ENCODE results near the gene PNMA1. TPM values are rescaled to one million over a fixed set of nuclear protein-coding genes. Genes with fewer than 3 reads are reported as not detected.

Gene PNMA1
- total RNA-seq, 1 experiment from 2014 or later: 24.6 TPM

DNA sequence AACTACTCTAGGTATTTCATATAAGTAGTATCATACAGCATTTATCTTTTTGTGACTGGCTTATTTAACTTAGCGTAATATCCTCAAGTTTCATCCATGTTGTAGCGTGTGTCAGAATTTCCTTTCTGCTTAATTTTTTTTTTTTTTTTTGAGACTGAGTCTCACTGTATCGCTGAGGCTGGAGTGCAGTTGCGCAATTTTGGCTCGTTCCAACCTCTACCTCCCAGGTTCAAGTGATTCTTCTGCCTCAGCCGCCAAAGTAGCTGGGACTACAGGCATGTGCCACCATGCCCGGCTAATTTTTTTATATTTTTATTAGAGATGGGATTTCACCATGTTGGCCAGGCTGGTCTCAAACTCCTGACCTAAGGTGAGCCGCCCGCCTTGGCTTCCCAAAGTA lies 28.9 kb downstream of the PNMA1 start:
- Histone ChIP-seq H3K9me2 (ENCODE audit: insufficient read depth) (no peaks in the 10 kb centered on the region), H3K27ac (ENCODE audit: low read depth, low read length) (no peak overlapping the region), H3K4me1 (ENCODE audit: control insufficient read depth in 1 of 2, insufficient read depth in 2 of 2, low read length in 2 of 2) (no peaks in the 10 kb centered on the region), H2AFZ (ENCODE audit: low read depth, low read length, poor library complexity, severe bottlenecking) (no peak overlapping the region), H3K36me3 (ENCODE audit: control insufficient read depth in 1 of 2, insufficient read depth in 2 of 2, low read length in 2 of 2) (no peaks in the 10 kb centered on the region), H4K20me1 (ENCODE audit: insufficient read depth) (no peaks in the 10 kb centered on the region), H3K4me2 (ENCODE audit: low read length) (no peak overlapping the region), H3K4me3 (replicated peaks in 1 of 2; ENCODE audit: low read depth in 1 of 2, low read length in 2 of 2) (no peak overlapping the region), H3K27me3 (ENCODE audit: insufficient read depth, low read length) (no peaks in the 10 kb centered on the region), H3K79me2 (ENCODE audit: insufficient read depth, low read length) (no peaks in the 10 kb centered on the region), H3K9me3 (ENCODE audit: control insufficient read depth in 1 of 2, insufficient read depth in 1 of 2, low read depth in 1 of 2, low read length in 2 of 2) (no peaks in the 10 kb centered on the region), H3K9ac (ENCODE audit: low read length) (no peak overlapping the region)
- POLR2A ChIA-PET: no interaction called here
- intact Hi-C loops (cut with micrococcal nuclease): no loop called here
- CTCF ChIA-PET: no interaction called here
- BruUV-seq (replicated peaks): no TSS peak
- no peak for TF ChIP-seq ELF1 (IDR thresholded peaks at IDR 0.05; ENCODE audit: borderline replicate concordance, low read depth)
- TF ChIP-seq POLR2A (IDR thresholded peaks at IDR 0.05; ENCODE audit: borderline replicate concordance, extremely low read depth, insufficient read depth, insufficient read length): no peak
- no peak for TF ChIP-seq JUND (IDR thresholded peaks at IDR 0.05)
- TF ChIP-seq, protein P1, sequence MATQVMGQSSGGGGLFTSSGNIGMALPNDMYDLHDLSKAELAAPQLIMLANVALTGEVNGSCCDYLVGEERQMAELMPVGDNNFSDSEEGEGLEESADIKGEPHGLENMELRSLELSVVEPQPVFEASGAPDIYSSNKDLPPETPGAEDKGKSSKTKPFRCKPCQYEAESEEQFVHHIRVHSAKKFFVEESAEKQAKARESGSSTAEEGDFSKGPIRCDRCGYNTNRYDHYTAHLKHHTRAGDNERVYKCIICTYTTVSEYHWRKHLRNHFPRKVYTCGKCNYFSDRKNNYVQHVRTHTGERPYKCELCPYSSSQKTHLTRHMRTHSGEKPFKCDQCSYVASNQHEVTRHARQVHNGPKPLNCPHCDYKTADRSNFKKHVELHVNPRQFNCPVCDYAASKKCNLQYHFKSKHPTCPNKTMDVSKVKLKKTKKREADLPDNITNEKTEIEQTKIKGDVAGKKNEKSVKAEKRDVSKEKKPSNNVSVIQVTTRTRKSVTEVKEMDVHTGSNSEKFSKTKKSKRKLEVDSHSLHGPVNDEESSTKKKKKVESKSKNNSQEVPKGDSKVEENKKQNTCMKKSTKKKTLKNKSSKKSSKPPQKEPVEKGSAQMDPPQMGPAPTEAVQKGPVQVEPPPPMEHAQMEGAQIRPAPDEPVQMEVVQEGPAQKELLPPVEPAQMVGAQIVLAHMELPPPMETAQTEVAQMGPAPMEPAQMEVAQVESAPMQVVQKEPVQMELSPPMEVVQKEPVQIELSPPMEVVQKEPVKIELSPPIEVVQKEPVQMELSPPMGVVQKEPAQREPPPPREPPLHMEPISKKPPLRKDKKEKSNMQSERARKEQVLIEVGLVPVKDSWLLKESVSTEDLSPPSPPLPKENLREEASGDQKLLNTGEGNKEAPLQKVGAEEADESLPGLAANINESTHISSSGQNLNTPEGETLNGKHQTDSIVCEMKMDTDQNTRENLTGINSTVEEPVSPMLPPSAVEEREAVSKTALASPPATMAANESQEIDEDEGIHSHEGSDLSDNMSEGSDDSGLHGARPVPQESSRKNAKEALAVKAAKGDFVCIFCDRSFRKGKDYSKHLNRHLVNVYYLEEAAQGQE (IDR thresholded peaks at IDR 0.05; ENCODE audit: low read depth): no peak
- TF ChIP-seq EZH2phosphoT487 (IDR thresholded peaks at IDR 0.05; ENCODE audit: borderline replicate concordance): no peak
- TF ChIP-seq SRF (IDR thresholded peaks at IDR 0.05; ENCODE audit: low read depth): no peak
- ATAC-seq (no peak), DNase-seq (ENCODE audit: low read depth, low spot score) (no peak)
- RAD21 ChIA-PET (ENCODE audit: low non-redundant PET in 1 of 2, low total read pairs in 2 of 2, uncharacterized antibody in 2 of 2, unreplicated experiment in 2 of 2): no interaction called here

DNA sequence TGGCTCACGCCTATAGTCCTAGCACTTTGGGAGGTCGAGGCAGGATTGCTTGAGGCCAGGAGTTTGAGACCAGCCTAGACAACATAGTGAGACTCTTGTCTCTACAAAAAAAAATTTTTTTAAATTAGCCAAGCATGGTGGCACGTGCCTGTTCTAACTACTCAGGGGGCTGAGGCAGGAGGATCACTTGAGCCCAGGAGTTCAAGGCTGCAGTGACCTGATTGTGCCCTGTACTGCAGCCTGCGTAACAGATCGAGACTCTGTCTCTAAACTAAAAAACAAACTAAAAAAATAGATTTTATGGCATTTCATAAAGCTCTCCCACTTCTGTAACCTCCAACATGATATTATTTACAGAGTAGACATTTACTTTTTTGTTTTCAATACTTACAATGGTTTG lies 29.6 kb downstream of the PNMA1 start:
- no TSS peak for BruUV-seq (replicated peaks)
- H4K20me1 ChIP-seq (ENCODE audit: insufficient read depth): no peaks in the 10 kb centered on the region
- H3K27me3 ChIP-seq (ENCODE audit: insufficient read depth, low read length): no peaks in the 10 kb centered on the region
- CTCF ChIA-PET: no interaction called here
- H3K9me2 ChIP-seq (ENCODE audit: insufficient read depth): no peaks in the 10 kb centered on the region
- ATAC-seq (no peak), DNase-seq (ENCODE audit: low read depth, low spot score) (no peak)
- no peak overlapping the region for H3K9ac ChIP-seq (ENCODE audit: low read length)
- no peak overlapping the region for H3K4me2 ChIP-seq (ENCODE audit: low read length)
- H3K9me3 ChIP-seq (ENCODE audit: control insufficient read depth in 1 of 2, insufficient read depth in 1 of 2, low read depth in 1 of 2, low read length in 2 of 2): no peaks in the 10 kb centered on the region
- no peak overlapping the region for H3K4me3 ChIP-seq (replicated peaks in 1 of 2; ENCODE audit: low read depth in 1 of 2, low read length in 2 of 2)
- intact Hi-C loops (cut with micrococcal nuclease): no loop called here
- H2AFZ ChIP-seq (ENCODE audit: low read depth, low read length, poor library complexity, severe bottlenecking): no peak overlapping the region
- POLR2A ChIA-PET: no interaction called here
- H3K79me2 ChIP-seq (ENCODE audit: insufficient read depth, low read length): no peaks in the 10 kb centered on the region
- H3K4me1 ChIP-seq (ENCODE audit: control insufficient read depth in 1 of 2, insufficient read depth in 2 of 2, low read length in 2 of 2): no peaks in the 10 kb centered on the region
- RAD21 ChIA-PET (ENCODE audit: low non-redundant PET in 1 of 2, low total read pairs in 2 of 2, uncharacterized antibody in 2 of 2, unreplicated experiment in 2 of 2): no interaction called here
- no peaks in the 10 kb centered on the region for H3K36me3 ChIP-seq (ENCODE audit: control insufficient read depth in 1 of 2, insufficient read depth in 2 of 2, low read length in 2 of 2)
- no peak overlapping the region for H3K27ac ChIP-seq (ENCODE audit: low read depth, low read length)
- TF ChIP-seq CBX3 (IDR thresholded peaks at IDR 0.05; ENCODE audit: low read depth): no peak
- TF ChIP-seq JUND (IDR thresholded peaks at IDR 0.05): no peak
- TF ChIP-seq, protein P1 (IDR thresholded peaks at IDR 0.05; ENCODE audit: low read depth): no peak
- TF ChIP-seq EZH2 (IDR thresholded peaks at IDR 0.05): no peak
- TF ChIP-seq EGR1 (IDR thresholded peaks at IDR 0.05; ENCODE audit: low read depth): no peak
- TF ChIP-seq POLR2AphosphoS5 (IDR thresholded peaks at IDR 0.05; ENCODE audit: low read depth, low read length): no peak
- no peak for TF ChIP-seq ZFX (IDR thresholded peaks at IDR 0.05)
- no peak for TF ChIP-seq ELF1 (IDR thresholded peaks at IDR 0.05; ENCODE audit: borderline replicate concordance, low read depth)
- TF ChIP-seq, protein P2, sequence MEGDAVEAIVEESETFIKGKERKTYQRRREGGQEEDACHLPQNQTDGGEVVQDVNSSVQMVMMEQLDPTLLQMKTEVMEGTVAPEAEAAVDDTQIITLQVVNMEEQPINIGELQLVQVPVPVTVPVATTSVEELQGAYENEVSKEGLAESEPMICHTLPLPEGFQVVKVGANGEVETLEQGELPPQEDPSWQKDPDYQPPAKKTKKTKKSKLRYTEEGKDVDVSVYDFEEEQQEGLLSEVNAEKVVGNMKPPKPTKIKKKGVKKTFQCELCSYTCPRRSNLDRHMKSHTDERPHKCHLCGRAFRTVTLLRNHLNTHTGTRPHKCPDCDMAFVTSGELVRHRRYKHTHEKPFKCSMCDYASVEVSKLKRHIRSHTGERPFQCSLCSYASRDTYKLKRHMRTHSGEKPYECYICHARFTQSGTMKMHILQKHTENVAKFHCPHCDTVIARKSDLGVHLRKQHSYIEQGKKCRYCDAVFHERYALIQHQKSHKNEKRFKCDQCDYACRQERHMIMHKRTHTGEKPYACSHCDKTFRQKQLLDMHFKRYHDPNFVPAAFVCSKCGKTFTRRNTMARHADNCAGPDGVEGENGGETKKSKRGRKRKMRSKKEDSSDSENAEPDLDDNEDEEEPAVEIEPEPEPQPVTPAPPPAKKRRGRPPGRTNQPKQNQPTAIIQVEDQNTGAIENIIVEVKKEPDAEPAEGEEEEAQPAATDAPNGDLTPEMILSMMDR (IDR thresholded peaks at IDR 0.05 in 2 of 3, conservative IDR thresholded peaks at IDR 0.05 in 1 of 3; ENCODE audit: borderline replicate concordance in 1 of 3, insufficient read depth in 1 of 3, low read depth in 2 of 3, low read length in 2 of 3): no peak

All from HCT116 (cell line).